Retinal pigment epithelial cell (primary cell): ENCODE measurements around the gene MR1.
"Not testable (repeated sequence)": the region's sequence is repeated elsewhere in the genome, so short reads cannot be mapped to it uniquely, and the experiment has no call there.

Experiments used
- DNase-seq: peaks from one replicate; pipeline ENCODE4 v3.0.0-alpha.2; 2010; ENCODE audit warnings: low read depth
- H3K4me3 ChIP-seq: 2 replicates; pipeline ENCODE4 v1.5.1; 2011; ENCODE audit warnings: mild to moderate bottlenecking, low read length, control low read depth, moderate library complexity
- TF ChIP-seq, protein P1 (sequence below): conservative IDR thresholded peaks from 2 replicates; pipeline ENCODE4 v1.5.1; 2011; ENCODE audit warnings: low read depth, low read length, control low read depth, inconsistent platforms

Gene MR1

DNA sequence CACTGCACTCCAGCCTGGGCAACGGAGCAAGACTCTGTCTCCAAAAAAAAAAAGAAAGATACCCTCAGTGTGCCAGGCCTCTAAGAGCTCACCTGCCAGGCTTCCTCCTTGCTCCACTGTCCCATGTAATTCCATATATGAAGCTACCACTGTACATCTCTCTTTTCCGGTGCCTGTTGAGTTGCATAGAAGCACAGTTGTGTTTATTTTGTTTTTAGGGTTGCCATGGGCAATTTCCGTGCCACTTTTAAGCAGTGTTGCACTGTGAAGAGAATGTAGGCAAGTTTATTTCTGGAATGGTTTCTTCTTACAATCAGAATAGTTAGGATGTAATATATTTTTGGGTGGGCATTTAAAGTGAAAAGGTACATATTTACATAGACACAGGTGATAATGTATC is 23.3 kb downstream of the MR1 start:
- DNase-seq = no peak
- TF ChIP-seq, protein P1, sequence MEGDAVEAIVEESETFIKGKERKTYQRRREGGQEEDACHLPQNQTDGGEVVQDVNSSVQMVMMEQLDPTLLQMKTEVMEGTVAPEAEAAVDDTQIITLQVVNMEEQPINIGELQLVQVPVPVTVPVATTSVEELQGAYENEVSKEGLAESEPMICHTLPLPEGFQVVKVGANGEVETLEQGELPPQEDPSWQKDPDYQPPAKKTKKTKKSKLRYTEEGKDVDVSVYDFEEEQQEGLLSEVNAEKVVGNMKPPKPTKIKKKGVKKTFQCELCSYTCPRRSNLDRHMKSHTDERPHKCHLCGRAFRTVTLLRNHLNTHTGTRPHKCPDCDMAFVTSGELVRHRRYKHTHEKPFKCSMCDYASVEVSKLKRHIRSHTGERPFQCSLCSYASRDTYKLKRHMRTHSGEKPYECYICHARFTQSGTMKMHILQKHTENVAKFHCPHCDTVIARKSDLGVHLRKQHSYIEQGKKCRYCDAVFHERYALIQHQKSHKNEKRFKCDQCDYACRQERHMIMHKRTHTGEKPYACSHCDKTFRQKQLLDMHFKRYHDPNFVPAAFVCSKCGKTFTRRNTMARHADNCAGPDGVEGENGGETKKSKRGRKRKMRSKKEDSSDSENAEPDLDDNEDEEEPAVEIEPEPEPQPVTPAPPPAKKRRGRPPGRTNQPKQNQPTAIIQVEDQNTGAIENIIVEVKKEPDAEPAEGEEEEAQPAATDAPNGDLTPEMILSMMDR = no peak
- H3K4me3 ChIP-seq = no peak overlapping the region

DNA sequence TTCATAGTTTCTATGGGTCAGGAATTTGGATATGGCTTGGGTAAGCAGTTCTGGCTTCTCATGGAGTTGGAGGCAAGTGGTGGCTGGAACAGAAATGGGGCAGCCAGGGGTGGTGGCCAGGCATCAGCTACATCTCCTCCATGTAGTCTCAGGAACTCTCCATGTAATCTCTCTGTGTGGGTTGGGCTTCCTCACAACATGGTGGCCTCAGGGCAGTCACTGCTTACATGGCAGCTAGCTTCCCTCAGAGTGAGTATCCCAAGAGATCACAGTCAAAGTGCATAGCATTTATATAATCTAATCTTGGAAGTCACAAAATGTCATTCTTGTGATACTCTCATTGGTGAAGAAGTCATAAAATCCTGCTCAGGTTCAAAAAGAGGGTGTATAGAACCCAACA is 25.7 kb downstream of the MR1 start:
- TF ChIP-seq, protein P1 = no peak
- H3K4me3 ChIP-seq = no peak overlapping the region
- no peak for DNase-seq

DNA sequence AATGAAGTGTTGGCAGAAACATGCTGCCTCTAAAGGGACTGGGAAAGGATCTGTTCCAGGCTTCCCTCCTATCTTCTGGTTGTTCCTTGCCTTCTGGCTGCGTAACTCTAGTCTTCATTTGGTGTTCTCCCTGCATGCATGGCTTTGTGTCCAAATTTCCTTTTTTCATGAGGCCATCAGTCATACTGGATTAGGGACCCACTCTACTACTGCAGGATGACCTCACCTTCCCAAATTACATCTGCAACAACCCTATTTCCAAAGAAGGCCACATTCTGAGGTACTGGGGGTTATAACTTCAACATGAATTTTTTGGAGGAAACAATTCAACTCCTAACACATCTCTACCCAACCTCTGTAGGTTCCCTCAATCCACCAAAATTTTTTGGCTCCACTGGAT is 26.3 kb downstream of the MR1 start:
- H3K4me3 ChIP-seq = no peak overlapping the region
- TF ChIP-seq, protein P1 = no peak
- DNase-seq = no peak

DNA sequence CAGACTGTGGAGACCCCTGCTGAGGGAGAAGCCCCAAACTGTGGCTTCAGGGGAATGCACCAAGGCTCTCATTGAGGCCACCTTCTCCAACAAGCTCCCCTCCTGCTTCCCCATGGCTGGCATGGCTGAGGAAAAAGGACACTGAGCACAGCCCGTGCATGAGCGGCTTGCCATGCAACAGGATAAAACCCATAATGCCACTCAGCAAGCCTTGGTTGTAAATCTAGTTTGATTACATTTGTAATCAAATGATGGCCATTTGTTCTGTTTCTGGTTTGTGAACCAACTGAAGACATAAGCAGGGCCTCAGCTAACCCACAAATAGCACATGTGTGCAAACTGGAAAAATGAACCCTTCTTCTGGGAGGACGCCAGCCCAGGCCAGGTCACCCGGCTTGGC is 27.2 kb downstream of the MR1 start:
- H3K4me3 ChIP-seq, DNase-seq: not testable (repeated sequence)

DNA sequence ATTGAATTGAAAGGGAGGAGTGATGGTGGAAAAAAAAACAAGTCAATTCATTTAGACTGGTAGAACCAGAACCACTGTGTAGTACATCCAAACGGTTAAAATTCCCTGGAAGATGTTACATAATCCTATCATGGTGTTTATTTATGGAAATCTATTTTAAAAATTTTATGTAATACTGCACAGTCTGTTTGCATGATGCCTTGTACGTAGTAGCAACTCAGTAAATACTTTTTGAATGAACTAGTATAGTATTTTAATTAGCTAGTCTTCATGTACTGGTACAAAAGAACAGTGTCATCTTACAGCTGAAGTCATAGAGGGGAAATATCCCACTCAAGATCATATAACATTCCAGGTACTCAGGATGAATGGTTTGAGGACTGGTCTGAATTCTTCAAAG is 27.7 kb downstream of the MR1 start:
- TF ChIP-seq, protein P1 = no peak
- no peak for DNase-seq
- no peak overlapping the region for H3K4me3 ChIP-seq

DNA sequence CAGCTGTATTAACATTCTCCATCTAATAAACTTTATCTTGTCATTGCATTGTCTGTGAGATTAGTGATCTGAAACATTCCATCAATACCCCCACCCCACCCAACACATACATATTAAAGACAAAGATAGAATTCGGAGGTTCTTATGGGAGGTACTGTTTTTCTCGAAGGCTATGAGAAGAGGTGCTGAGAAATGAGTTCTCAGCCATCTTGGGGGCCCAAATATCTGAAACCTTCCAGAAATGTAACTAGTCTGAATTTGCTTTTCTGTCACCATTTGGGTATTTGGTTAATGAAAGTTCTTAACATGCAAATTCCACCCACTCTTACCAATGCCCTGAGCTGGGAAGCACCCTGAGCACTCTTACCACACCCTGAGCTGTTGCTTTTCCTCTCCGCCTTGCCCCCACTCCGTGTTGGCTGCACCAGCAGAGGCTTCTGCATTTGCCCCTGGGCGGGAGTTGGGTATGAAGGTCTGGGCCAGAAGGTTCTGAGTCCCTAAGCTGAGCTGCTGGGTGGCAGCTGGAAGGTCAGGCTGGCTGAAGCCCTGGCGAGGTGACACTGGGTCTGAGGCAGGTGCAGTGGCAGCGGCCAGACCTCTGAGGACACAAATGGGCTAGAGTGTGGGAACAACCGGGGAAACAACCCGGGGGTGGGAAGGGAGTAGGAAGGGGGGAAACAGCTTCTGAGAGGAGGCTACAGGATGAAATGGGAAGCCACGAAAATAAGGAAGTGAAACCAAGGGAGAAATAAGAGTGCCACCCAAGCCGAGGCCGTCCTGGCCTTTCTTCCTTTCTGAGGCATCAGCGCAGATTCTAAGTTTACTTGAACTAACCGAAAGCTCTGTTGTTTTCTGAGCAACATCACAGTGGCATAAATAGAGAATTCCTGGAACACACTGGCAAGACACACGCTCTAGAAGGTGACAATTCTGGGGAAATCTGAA is 28.4 kb downstream of the MR1 start:
- H3K4me3 ChIP-seq = no peak overlapping the region
- TF ChIP-seq, protein P1 = no peak
- DNase-seq = no peak

DNA sequence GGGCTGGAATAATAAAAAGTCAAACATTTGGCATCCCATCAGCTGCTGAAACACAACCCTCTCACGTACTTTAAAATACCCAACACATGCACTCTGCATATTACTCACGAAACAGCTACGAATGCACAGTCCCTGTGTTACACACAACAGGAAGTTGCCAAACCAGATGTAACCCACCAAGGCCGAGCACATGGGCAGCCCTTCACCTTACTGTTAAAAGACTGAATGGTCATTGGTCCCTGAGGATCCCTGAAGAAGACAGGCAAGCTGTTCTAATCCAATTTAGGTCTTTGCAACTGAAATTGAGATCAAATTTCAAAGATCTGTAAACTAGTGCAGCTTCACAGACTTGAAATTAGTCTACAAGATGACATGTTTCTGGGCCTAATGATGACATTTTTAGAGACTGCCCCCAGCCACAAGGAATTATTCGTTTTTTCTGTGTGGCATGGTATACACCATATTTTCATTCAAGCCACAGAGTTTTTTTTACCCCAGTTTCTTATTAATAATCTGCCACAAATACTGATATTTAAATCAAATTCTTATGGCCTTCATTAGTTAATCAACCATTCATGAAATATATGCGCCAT is 29.1 kb downstream of the MR1 start:
- TF ChIP-seq, protein P1 = no peak
- DNase-seq = no peak
- H3K4me3 ChIP-seq = no peak overlapping the region
